Neural progenitor cell (in vitro differentiated cells): ENCODE data around the gene PLAAT5. TPM values are rescaled to one million over a fixed set of nuclear protein-coding genes. Genes with fewer than 3 reads are reported as not detected.

Source experiments
- DNase-seq: peaks from one replicate; pipeline ENCODE4 v3.0.0-alpha.2; 2016; ENCODE audit warnings: low spot score
- H2AFZ ChIP-seq: fragments of 200-600 bp; sonication (generic); replicated peaks from 2 replicates; pipeline ENCODE4 v1.6.1; 2016; ENCODE audit warnings: antibody characterized with exemption
- H3F3A ChIP-seq: fragments of 200-600 bp; sonication (generic); 2 replicates; pipeline ENCODE4 v1.6.1; 2016; ENCODE audit warnings: antibody characterized with exemption, low read depth
- H3K27ac ChIP-seq: fragments of 200-600 bp; sonication (generic); 2 replicates; pipeline ENCODE4 v1.5.1; 2016; ENCODE audit warnings: mild to moderate bottlenecking
- H3K27me3 ChIP-seq: fragments of 200-600 bp; sonication (generic); 2 replicates; pipeline ENCODE4 v1.6.1; 2016; ENCODE audit warnings: mild to moderate bottlenecking, moderate library complexity
- H3K36me3 ChIP-seq: fragments of 200-600 bp; sonication (generic); 2 replicates; pipeline ENCODE4 v1.5.1; 2016
- H3K4me1 ChIP-seq: fragments of 200-600 bp; sonication (generic); 2 replicates; pipeline ENCODE4 v1.6.1; 2016; ENCODE audit warnings: mixed run types
- H3K4me2 ChIP-seq: fragments of 200-600 bp; sonication (generic); 2 replicates; pipeline ENCODE4 v1.6.1; 2016
- H3K4me3 ChIP-seq: fragments of 200-600 bp; sonication (generic); 2 replicates; pipeline ENCODE4 v1.5.1; 2016
- H3K79me2 ChIP-seq: fragments of 200-600 bp; sonication (generic); 2 replicates; pipeline ENCODE4 v1.6.1; 2016; ENCODE audit warnings: low read depth
- H3K9ac ChIP-seq: fragments of 200-600 bp; sonication (generic); 2 replicates; pipeline ENCODE4 v1.6.1; 2016
- H3K9me3 ChIP-seq: fragments of 200-600 bp; sonication (generic); 2 replicates; pipeline ENCODE4 v1.5.1; 2016; ENCODE audit warnings: low read depth
- H4K20me1 ChIP-seq: fragments of 200-600 bp; sonication (generic); 2 replicates; pipeline ENCODE4 v1.6.1; 2016; ENCODE audit warnings: low read depth
- H3K27ac Mint-ChIP-seq: 3 replicates; pipeline ENCODE4 v1.8.0; 2021; ENCODE audit warnings: mixed read lengths
- H3K27me3 Mint-ChIP-seq: 2 replicates; pipeline ENCODE4 v1.8.0; 2022; ENCODE audit warnings: low read depth, mild to moderate bottlenecking, inconsistent platforms, moderate library complexity, mixed read lengths; ENCODE audit not compliant: insufficient read depth
- H3K36me3 Mint-ChIP-seq: 3 replicates; pipeline ENCODE4 v1.8.0; 2021; ENCODE audit warnings: mixed read lengths
- H3K4me1 Mint-ChIP-seq: 3 replicates; pipeline ENCODE4 v1.8.0; 2021; ENCODE audit warnings: mixed read lengths
- H3K4me3 Mint-ChIP-seq: 3 replicates; pipeline ENCODE4 v1.8.0; 2021; ENCODE audit warnings: mild to moderate bottlenecking, moderate library complexity, mixed read lengths
- H3K9me3 Mint-ChIP-seq: 3 replicates; pipeline ENCODE4 v1.8.0; 2020; ENCODE audit warnings: mixed read lengths
- CTCF ChIP-seq: fragments of 200-600 bp; sonication (generic); IDR thresholded peaks from 2 replicates; pipeline ENCODE4 v1.5.1; 2017; ENCODE audit warnings: antibody characterized with exemption, mild to moderate bottlenecking
- EZH2 ChIP-seq: fragments of 200-600 bp; sonication (generic); IDR thresholded peaks from 2 replicates; pipeline ENCODE4 v1.6.1; 2017; ENCODE audit warnings: antibody characterized with exemption, mild to moderate bottlenecking, moderate library complexity
- EZH2phosphoT487 ChIP-seq: fragments of 200-600 bp; sonication (generic); IDR thresholded peaks from 2 replicates; pipeline ENCODE4 v1.6.1; 2017; ENCODE audit warnings: antibody characterized with exemption
- total RNA-seq: library from RNA; depleted of rRNA; stranded (reverse); fragments of >200 nt; gene quantifications from 2 replicates; pipeline ENCODE4 v1.2.3, GENCODE V29; 2015; ENCODE audit warnings: low replicate concordance

Gene PLAAT5
- total RNA-seq, 1 donor from 2014 or later, result not detected

GRCh38 chr11:63508009-63508408 lies 17.0 kb upstream of the PLAAT5 start:
- Histone ChIP-seq H3F3A (no peaks in the 10 kb centered on the region), H3K79me2 (no peaks in the 10 kb centered on the region), H2AFZ (no peak overlapping the region), H3K4me1 (peaks cover 8% of the 10 kb centered on the region), H3K27me3 (no peaks in the 10 kb centered on the region), H3K4me3 (no peak overlapping the region), H3K4me2 (no peak overlapping the region), H4K20me1 (no peaks in the 10 kb centered on the region), H3K9me3 (no peaks in the 10 kb centered on the region), H3K9ac (no peak overlapping the region), H3K27ac (no peak overlapping the region), H3K36me3 (no peaks in the 10 kb centered on the region)
- no peak overlapping the region for H3K27ac Mint-ChIP-seq
- H3K4me1 Mint-ChIP-seq, result peaks cover 8% of the 10 kb centered on the region
- H3K9me3 Mint-ChIP-seq, result no peaks in the 10 kb centered on the region
- H3K27me3 Mint-ChIP-seq, result peaks cover 7% of the 10 kb centered on the region
- H3K4me3 Mint-ChIP-seq, result no peak overlapping the region
- no peaks in the 10 kb centered on the region for H3K36me3 Mint-ChIP-seq
- no peak for TF ChIP-seq EZH2
- TF ChIP-seq EZH2phosphoT487, result no peak
- TF ChIP-seq CTCF, result peak; percentile 63
- peak; percentile 71 for DNase-seq

DNA sequence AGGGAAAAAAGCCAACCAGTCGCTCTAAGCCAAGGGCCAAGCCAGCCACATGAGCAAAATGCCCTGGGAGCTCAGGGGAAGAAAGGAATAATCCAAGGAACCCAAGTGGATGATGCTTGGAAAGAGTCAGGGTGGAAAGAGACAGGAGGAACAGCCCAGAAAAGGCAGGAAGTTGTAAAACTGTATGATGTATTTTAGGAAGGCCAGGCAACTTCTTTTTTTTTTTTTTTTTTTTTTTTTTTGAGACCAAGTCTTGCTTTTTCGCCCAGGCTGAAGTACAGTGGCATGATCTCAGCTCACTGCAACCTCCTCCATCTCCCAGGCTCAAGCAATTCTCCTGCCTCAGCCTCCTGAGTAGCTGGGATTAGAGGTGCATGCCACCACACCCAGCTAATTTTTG lies 16.5 kb upstream of the PLAAT5 start:
- H4K20me1 ChIP-seq, result no peaks in the 10 kb centered on the region
- no peak overlapping the region for H3K9ac ChIP-seq
- no peak overlapping the region for H3K4me3 ChIP-seq
- H3K79me2 ChIP-seq, result no peaks in the 10 kb centered on the region
- no peak for DNase-seq
- H3K4me2 ChIP-seq, result no peak overlapping the region
- no peaks in the 10 kb centered on the region for H3K9me3 ChIP-seq
- no peaks in the 10 kb centered on the region for H3K27me3 ChIP-seq
- H3K4me3 Mint-ChIP-seq, result no peak overlapping the region
- H3K27me3 Mint-ChIP-seq, result peaks cover 7% of the 10 kb centered on the region
- H3K36me3 Mint-ChIP-seq, result no peaks in the 10 kb centered on the region
- H3F3A ChIP-seq, result no peaks in the 10 kb centered on the region
- H3K36me3 ChIP-seq, result no peaks in the 10 kb centered on the region
- H3K9me3 Mint-ChIP-seq, result no peaks in the 10 kb centered on the region
- H3K4me1 Mint-ChIP-seq, result peaks cover 8% of the 10 kb centered on the region
- H3K27ac ChIP-seq, result no peak overlapping the region
- H3K27ac Mint-ChIP-seq, result no peak overlapping the region
- TF ChIP-seq EZH2phosphoT487 (no peak), CTCF (no peak), EZH2 (no peak)
- no peak overlapping the region for H2AFZ ChIP-seq
- peaks cover 8% of the 10 kb centered on the region for H3K4me1 ChIP-seq

GRCh38 chr11:63506876-63507275 lies 15.9 kb upstream of the PLAAT5 start:
- Histone ChIP-seq H4K20me1 (no peaks in the 10 kb centered on the region), H3K27ac (no peak overlapping the region), H2AFZ (no peak overlapping the region), H3K36me3 (no peaks in the 10 kb centered on the region), H3K4me2 (no peak overlapping the region), H3K9ac (no peak overlapping the region), H3K4me3 (no peak overlapping the region), H3K4me1 (peaks cover 12% of the 10 kb centered on the region), H3K27me3 (no peaks in the 10 kb centered on the region), H3K79me2 (no peaks in the 10 kb centered on the region), H3K9me3 (no peaks in the 10 kb centered on the region), H3F3A (no peaks in the 10 kb centered on the region)
- TF ChIP-seq EZH2 (no peak), EZH2phosphoT487 (no peak), CTCF (no peak)
- DNase-seq, result no peak
- Mint-ChIP-seq H3K9me3 (no peaks in the 10 kb centered on the region), H3K27ac (peak overlapping the region; percentile 33), H3K27me3 (peaks cover 7% of the 10 kb centered on the region), H3K4me3 (no peak overlapping the region), H3K4me1 (peaks cover 9% of the 10 kb centered on the region), H3K36me3 (no peaks in the 10 kb centered on the region)
